ENCODE results near the gene NAV3.

NAV3 gene

GRCh38 chr12:78055545-78055944 lies 224.9 kb downstream of the NAV3 start:
- no peak for DNase-seq
- no peak overlapping the region for H3K4ac ChIP-seq (ENCODE audit: low read depth in 1 of 2, low read length in 2 of 2)
- H2BK12ac ChIP-seq (ENCODE audit: low read length in 2 of 2), result no peak overlapping the region
- no peak overlapping the region for H4K91ac ChIP-seq (ENCODE audit: low read length)
- H3K9ac ChIP-seq (ENCODE audit: low read length), result no peak overlapping the region
- H2AK5ac ChIP-seq (ENCODE audit: low read length, severe bottlenecking), result no peak overlapping the region
- H3K27me3 ChIP-seq (ENCODE audit: control insufficient read depth in 1 of 2, insufficient read depth in 1 of 2, low read length in 2 of 2), result no peaks in the 10 kb centered on the region
- H3K18ac ChIP-seq (ENCODE audit: low read depth in 1 of 2, low read length in 2 of 2), result no peak overlapping the region
- H3K23ac ChIP-seq (ENCODE audit: low read length in 2 of 2), result no peak overlapping the region
- H2AFZ ChIP-seq (ENCODE audit: low read depth, low read length), result no peak overlapping the region
- no peak overlapping the region for H3K14ac ChIP-seq (ENCODE audit: low read length in 2 of 2)
- no peak overlapping the region for H3K4me3 ChIP-seq (ENCODE audit: insufficient read depth in 1 of 2, low read depth in 1 of 2, low read length in 2 of 2)
- no peak overlapping the region for H3K4me2 ChIP-seq (ENCODE audit: low read length, poor library complexity, severe bottlenecking)
- H4K8ac ChIP-seq (ENCODE audit: low read length), result no peak overlapping the region
- no peak overlapping the region for H2BK15ac ChIP-seq (ENCODE audit: low read depth, poor library complexity, severe bottlenecking)
- no peaks in the 10 kb centered on the region for H3K9me3 ChIP-seq (ENCODE audit: control insufficient read depth, low read length)
- H2BK120ac ChIP-seq (ENCODE audit: low read depth, low read length), result no peak overlapping the region
- no peak overlapping the region for H2BK5ac ChIP-seq (ENCODE audit: low read depth, low read length, poor library complexity, severe bottlenecking)
- peaks cover 4 to 43% of the 10 kb centered on the region in 2 experiments for H3K36me3 ChIP-seq (ENCODE audit: control insufficient read depth in 1 of 2, insufficient read depth in 2 of 2, low read depth in 1 of 2, low read length in 2 of 2)
- H3K27ac ChIP-seq (ENCODE audit: low read length, poor library complexity, severe bottlenecking), result no peak overlapping the region
- no peaks in the 10 kb centered on the region for H3K4me1 ChIP-seq (ENCODE audit: control insufficient read depth, insufficient read depth, low read depth, low read length)
- peaks cover 10% of the 10 kb centered on the region for H3K79me1 ChIP-seq (replicated peaks; ENCODE audit: low read length, poor library complexity, severe bottlenecking)

DNA sequence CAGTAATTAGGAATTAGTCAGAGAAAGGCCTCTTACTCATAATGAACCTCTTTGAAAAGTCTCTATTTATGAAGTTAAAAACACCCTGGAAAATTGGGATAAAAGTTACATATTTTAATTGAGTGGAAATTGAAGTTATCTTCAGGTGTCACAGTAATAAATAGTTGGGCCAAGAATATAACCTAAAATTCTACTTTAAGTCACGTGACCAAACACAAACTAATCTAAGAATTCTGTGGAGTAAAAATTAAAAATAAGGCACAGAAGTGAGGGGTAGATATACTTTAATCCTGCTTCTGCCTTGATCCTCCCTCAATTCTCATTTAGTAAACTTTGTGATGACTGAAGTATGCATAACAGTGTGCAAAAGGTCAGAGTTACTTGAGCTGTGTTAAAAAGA lies 226.4 kb downstream of the NAV3 start:
- Histone ChIP-seq H3K14ac (ENCODE audit: low read length in 2 of 2) (no peak overlapping the region), H3K79me1 (replicated peaks; ENCODE audit: low read length, poor library complexity, severe bottlenecking) (peaks cover 13% of the 10 kb centered on the region), H3K27ac (ENCODE audit: low read length, poor library complexity, severe bottlenecking) (no peak overlapping the region), H2AK5ac (ENCODE audit: low read length, severe bottlenecking) (no peak overlapping the region), H4K8ac (ENCODE audit: low read length) (no peak overlapping the region), H3K4me2 (ENCODE audit: low read length, poor library complexity, severe bottlenecking) (no peak overlapping the region), H3K36me3 (ENCODE audit: control insufficient read depth in 1 of 2, insufficient read depth in 2 of 2, low read depth in 1 of 2, low read length in 2 of 2) (peaks cover 0 to 36% of the 10 kb centered on the region in 2 experiments), H3K4ac (ENCODE audit: low read depth in 1 of 2, low read length in 2 of 2) (no peak overlapping the region), H2BK12ac (ENCODE audit: low read length in 2 of 2) (no peak overlapping the region), H3K18ac (ENCODE audit: low read depth in 1 of 2, low read length in 2 of 2) (no peak overlapping the region), H2BK15ac (ENCODE audit: low read depth, poor library complexity, severe bottlenecking) (no peak overlapping the region), H3K23ac (ENCODE audit: low read length in 2 of 2) (no peak overlapping the region), H2BK5ac (ENCODE audit: low read depth, low read length, poor library complexity, severe bottlenecking) (no peak overlapping the region), H3K9me3 (ENCODE audit: control insufficient read depth, low read length) (no peaks in the 10 kb centered on the region), H4K91ac (ENCODE audit: low read length) (no peak overlapping the region), H3K9ac (ENCODE audit: low read length) (peak overlapping the region; percentile 26), H2BK120ac (ENCODE audit: low read depth, low read length) (no peak overlapping the region), H3K27me3 (ENCODE audit: control insufficient read depth in 1 of 2, insufficient read depth in 1 of 2, low read length in 2 of 2) (no peaks in the 10 kb centered on the region), H3K4me3 (ENCODE audit: insufficient read depth in 1 of 2, low read depth in 1 of 2, low read length in 2 of 2) (no peak overlapping the region), H3K4me1 (ENCODE audit: control insufficient read depth, insufficient read depth, low read depth, low read length) (no peaks in the 10 kb centered on the region), H2AFZ (ENCODE audit: low read depth, low read length) (no peak overlapping the region)
- no CpG with 5 or more reads among the region's 1 CpG for WGBS
- no peak for DNase-seq

GRCh38 chr12:78060186-78060585 lies 229.5 kb downstream of the NAV3 start:
- Histone ChIP-seq H2AK5ac (ENCODE audit: low read length, severe bottlenecking) (no peak overlapping the region), H3K4me2 (ENCODE audit: low read length, poor library complexity, severe bottlenecking) (no peak overlapping the region), H4K8ac (ENCODE audit: low read length) (no peak overlapping the region), H4K91ac (ENCODE audit: low read length) (no peak overlapping the region), H2BK12ac (ENCODE audit: low read length in 2 of 2) (no peak overlapping the region), H2BK120ac (ENCODE audit: low read depth, low read length) (no peak overlapping the region), H3K27me3 (ENCODE audit: control insufficient read depth in 1 of 2, insufficient read depth in 1 of 2, low read length in 2 of 2) (no peaks in the 10 kb centered on the region), H3K4me1 (ENCODE audit: control insufficient read depth, insufficient read depth, low read depth, low read length) (no peaks in the 10 kb centered on the region), H3K79me1 (replicated peaks; ENCODE audit: low read length, poor library complexity, severe bottlenecking) (peaks cover 12% of the 10 kb centered on the region), H2BK5ac (ENCODE audit: low read depth, low read length, poor library complexity, severe bottlenecking) (no peak overlapping the region), H3K9me3 (ENCODE audit: control insufficient read depth, low read length) (no peaks in the 10 kb centered on the region), H2AFZ (ENCODE audit: low read depth, low read length) (no peak overlapping the region), H3K4ac (ENCODE audit: low read depth in 1 of 2, low read length in 2 of 2) (no peak overlapping the region), H3K4me3 (ENCODE audit: insufficient read depth in 1 of 2, low read depth in 1 of 2, low read length in 2 of 2) (no peak overlapping the region), H3K36me3 (ENCODE audit: control insufficient read depth in 1 of 2, insufficient read depth in 2 of 2, low read depth in 1 of 2, low read length in 2 of 2) (peaks cover 0 to 35% of the 10 kb centered on the region in 2 experiments), H3K23ac (ENCODE audit: low read length in 2 of 2) (no peak overlapping the region), H3K9ac (ENCODE audit: low read length) (no peak overlapping the region), H3K14ac (ENCODE audit: low read length in 2 of 2) (no peak overlapping the region), H3K18ac (ENCODE audit: low read depth in 1 of 2, low read length in 2 of 2) (no peak overlapping the region), H3K27ac (ENCODE audit: low read length, poor library complexity, severe bottlenecking) (no peak overlapping the region), H2BK15ac (ENCODE audit: low read depth, poor library complexity, severe bottlenecking) (no peak overlapping the region)
- no CpG with 5 or more reads among the region's 1 CpG for WGBS
- DNase-seq, result peak; percentile 63

GRCh38 chr12:78062786-78063185 lies 232.1 kb downstream of the NAV3 start:
- peak; percentile 40 for DNase-seq
- H2BK15ac ChIP-seq (ENCODE audit: low read depth, poor library complexity, severe bottlenecking), result no peak overlapping the region
- H3K4me2 ChIP-seq (ENCODE audit: low read length, poor library complexity, severe bottlenecking), result no peak overlapping the region
- no peaks in the 10 kb centered on the region for H3K27me3 ChIP-seq (ENCODE audit: control insufficient read depth in 1 of 2, insufficient read depth in 1 of 2, low read length in 2 of 2)
- no peak overlapping the region for H3K27ac ChIP-seq (ENCODE audit: low read length, poor library complexity, severe bottlenecking)
- H4K91ac ChIP-seq (ENCODE audit: low read length), result no peak overlapping the region
- peaks cover 0 to 37% of the 10 kb centered on the region in 2 experiments for H3K36me3 ChIP-seq (ENCODE audit: control insufficient read depth in 1 of 2, insufficient read depth in 2 of 2, low read depth in 1 of 2, low read length in 2 of 2)
- H2BK5ac ChIP-seq (ENCODE audit: low read depth, low read length, poor library complexity, severe bottlenecking), result no peak overlapping the region
- H2AK5ac ChIP-seq (ENCODE audit: low read length, severe bottlenecking), result no peak overlapping the region
- no peak overlapping the region for H2BK120ac ChIP-seq (ENCODE audit: low read depth, low read length)
- no peak overlapping the region for H3K23ac ChIP-seq (ENCODE audit: low read length in 2 of 2)
- H3K9ac ChIP-seq (ENCODE audit: low read length), result peak overlapping the region; percentile 21
- H3K79me1 ChIP-seq (replicated peaks; ENCODE audit: low read length, poor library complexity, severe bottlenecking), result peaks cover 7% of the 10 kb centered on the region
- no peak overlapping the region for H3K14ac ChIP-seq (ENCODE audit: low read length in 2 of 2)
- H3K4me1 ChIP-seq (ENCODE audit: control insufficient read depth, insufficient read depth, low read depth, low read length), result no peaks in the 10 kb centered on the region
- no peak overlapping the region for H4K8ac ChIP-seq (ENCODE audit: low read length)
- H2BK12ac ChIP-seq (ENCODE audit: low read length in 2 of 2), result no peak overlapping the region
- no peak overlapping the region for H3K4ac ChIP-seq (ENCODE audit: low read depth in 1 of 2, low read length in 2 of 2)
- no peak overlapping the region for H3K4me3 ChIP-seq (ENCODE audit: insufficient read depth in 1 of 2, low read depth in 1 of 2, low read length in 2 of 2)
- H2AFZ ChIP-seq (ENCODE audit: low read depth, low read length), result no peak overlapping the region
- no peak overlapping the region for H3K18ac ChIP-seq (ENCODE audit: low read depth in 1 of 2, low read length in 2 of 2)
- no peaks in the 10 kb centered on the region for H3K9me3 ChIP-seq (ENCODE audit: control insufficient read depth, low read length)

Data from mesenchymal stem cell (in vitro differentiated cells and primary cell).